GM21390 (cell line): Measurements from ENCODE around the gene HS6ST1.
"Not testable (repeated sequence)": the region's sequence is repeated elsewhere in the genome, so short reads cannot be mapped to it uniquely, and the experiment has no call there.

ENCODE experiments used
- ATAC-seq: cut with Tn5 transposase; IDR thresholded peaks from one replicate; pipeline ENCODE4 v1.9.1; 2021; ENCODE audit not compliant: unreplicated experiment

The HS6ST1 gene

DNA sequence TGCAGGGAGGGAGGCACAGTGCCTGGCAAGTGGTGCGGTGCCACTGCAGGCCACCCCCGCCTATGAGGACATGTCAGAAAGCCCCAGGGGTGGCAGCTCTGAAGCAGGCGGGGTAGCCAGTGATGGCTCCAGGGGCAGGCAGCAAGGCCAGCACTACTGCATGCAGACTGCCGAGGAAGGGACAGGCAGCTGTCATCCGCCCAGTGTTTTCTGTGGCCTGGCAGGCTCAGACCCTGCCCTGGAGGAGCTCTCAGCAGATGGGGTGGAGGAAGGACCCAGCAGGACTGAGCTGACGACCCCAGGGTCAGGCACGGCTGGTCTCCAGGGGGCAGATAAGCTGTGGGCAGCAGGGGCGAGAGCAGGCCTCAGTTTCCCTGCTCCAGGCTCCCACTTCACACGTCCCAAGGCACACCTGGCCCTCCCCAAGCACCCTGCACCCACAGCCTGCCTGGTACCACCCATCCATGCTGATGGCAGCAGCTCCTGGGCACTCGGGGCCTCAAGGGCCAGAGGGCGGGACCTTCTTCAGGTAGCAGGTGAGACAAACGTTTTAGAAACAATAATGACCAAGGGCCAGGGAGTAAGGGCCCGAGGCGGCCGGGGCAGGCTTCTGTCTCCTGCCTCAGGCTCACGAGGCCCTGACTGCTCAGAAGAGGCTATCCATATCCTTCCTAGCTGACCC is 48.5 kb downstream of the HS6ST1 start:
- ATAC-seq: no peak

DNA sequence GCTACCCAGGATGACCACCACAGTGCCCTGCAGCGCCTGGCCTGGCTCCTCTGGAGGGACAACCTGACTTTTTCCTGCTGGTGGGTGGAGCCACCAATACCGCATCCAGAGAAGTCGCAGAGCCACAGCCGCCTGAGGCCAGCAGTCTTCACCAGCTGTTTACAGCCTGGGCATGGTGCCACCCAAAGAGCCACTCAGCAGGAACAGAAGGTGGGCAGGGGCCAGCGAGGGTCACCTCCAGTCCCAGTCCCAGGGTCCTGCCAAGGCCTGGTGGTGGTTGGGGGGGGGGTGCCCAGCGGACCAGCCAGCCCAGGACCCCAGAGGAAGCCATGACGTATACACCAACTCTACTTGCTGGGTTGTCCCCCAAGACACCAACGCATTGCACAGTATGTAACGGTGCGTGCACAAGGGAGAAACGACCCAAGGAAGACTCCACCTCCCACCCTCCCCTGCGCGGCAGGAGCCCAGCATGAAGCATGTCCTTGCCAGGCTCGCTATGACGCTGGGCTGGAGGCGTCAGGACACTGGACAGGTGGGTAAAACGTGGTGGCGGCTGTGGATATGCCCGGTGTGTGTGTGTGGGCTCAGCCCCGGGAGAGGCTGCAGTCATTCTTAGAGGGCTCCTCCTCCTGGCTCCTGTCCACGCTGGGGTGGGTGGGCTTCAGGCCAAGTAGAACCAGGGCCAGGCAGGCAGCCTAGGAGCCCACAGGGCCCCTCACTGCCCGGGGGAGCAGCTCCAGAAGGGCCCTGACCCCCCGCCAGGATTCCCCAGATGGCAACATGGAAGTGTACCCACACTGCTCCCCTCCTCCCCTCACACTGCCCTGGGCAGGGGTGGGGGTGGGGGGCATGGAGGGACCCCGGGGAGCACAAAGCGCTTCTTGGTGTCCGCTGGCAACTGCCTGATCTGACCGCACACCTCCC is 49.3 kb downstream of the HS6ST1 start:
- ATAC-seq: no peak

DNA sequence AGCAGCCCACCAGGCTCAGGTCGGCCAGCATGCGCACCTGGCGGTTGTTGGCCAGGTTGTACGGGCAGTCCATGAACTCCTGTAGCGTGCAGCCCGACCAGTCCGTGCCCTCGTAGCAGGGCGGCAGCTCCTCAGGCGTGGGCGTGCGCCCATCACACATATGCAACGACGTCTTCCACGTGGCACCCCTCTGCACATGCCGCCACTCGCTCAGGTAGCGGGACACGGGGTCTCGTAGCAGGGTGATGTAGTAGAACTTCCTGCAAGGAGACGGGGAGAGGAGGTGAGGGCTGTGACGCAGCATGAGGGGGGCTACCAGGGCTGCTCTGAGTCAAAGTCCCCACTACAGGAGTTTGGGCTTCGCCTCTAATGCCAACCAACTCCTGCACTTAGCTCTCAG is 50.1 kb downstream of the HS6ST1 start:
- not testable (repeated sequence) for ATAC-seq

DNA sequence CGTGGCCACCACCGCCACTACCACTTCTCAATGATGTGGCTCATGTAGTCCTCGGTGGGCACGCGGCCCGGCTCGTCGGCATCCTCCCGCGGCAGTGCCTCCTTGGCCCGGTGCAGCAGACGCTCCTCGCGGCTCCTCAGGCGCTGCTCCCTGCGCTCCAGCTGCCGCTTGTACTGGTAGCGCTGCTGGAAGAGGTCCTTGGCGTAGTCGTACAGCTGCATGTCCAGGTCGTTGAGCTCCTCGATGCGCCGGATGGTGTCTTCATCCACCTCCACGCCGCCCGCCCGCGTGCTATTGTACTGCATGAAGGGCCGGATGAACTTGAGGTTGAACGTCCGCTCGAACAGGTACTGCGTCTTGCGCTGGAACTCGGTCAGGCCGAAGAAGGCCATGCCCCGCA is 50.5 kb downstream of the HS6ST1 start:
- ATAC-seq: not testable (repeated sequence)

DNA sequence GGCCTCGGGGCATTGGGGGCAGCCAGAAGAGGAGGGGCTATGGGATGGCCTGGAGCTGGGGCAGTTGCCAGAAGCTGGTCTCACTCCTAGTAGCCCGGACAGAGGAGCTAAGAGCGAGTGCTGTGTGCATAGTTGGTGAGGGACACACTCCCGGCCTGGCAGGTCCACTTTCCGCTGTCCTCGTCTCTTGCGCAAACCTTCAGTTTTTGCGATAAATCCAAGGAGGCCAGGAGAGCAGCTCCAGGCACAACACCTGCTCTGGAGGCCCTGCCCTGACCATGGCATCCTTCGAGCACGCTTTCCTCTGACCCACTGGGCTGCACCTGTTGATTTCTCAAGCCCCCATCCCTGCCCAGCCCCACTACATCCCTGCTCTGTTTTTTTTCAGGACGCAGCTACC is 51.0 kb downstream of the HS6ST1 start:
- not testable (repeated sequence) for ATAC-seq

DNA sequence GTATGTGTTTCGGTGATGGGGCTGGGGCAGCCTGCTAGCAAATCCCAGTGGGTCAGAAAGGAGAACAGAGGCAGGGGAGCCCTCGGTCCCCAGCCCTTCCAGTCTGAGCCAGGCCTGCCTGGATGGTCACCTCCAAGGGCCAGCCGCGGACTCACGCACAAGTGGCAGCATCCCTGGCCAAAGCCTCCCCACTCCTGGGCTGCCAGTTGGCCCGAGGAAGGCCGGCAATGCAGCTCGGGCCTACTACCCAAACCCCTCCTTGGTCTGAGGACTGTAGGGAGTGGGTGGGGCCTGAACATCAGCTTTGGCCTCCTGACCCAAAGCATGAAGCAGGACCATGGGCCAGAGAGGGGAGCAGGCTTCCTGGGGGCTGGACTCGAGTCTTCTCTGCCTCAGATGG is 51.5 kb downstream of the HS6ST1 start:
- ATAC-seq: not testable (repeated sequence)

DNA sequence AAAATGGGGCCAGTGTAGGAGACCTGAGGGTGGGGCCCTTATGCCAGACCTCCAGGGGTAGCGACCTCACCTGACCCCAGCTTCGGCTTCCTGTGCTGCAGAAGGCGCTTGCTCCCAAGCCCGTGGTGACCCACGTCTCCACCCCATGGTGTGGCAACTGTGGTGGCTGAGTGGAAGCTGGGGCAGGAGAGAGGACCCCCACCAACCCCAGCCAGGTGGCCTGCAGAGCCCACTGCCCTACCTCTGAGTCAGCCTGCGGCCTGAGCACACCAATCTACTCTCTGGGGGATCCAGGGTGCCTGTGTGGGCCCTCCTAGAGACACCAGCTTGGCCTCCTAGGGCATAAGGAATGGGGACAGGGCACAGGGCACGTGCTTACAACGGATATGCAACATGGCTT is 52.2 kb downstream of the HS6ST1 start:
- not testable (repeated sequence) for ATAC-seq

DNA sequence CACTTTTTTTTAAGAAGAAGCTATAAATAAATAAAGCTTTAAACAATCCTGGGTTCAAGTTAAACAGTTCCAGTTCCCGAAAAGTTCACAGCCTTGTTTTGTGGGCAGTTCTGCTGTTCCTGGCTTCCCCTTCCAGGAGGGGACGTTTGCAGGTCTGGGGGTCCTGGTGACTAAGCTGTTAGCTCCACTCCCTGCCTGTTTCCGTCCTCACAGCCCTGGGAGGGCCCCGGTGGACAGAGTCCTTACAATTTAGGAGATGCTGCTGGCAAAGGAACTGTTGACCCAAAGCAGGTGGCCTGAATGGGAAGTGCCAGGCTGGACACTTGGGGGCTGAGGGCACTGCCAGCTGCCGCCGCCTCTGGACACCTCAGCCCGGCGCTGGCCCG is 53.1 kb downstream of the HS6ST1 start:
- not testable (repeated sequence) for ATAC-seq

DNA sequence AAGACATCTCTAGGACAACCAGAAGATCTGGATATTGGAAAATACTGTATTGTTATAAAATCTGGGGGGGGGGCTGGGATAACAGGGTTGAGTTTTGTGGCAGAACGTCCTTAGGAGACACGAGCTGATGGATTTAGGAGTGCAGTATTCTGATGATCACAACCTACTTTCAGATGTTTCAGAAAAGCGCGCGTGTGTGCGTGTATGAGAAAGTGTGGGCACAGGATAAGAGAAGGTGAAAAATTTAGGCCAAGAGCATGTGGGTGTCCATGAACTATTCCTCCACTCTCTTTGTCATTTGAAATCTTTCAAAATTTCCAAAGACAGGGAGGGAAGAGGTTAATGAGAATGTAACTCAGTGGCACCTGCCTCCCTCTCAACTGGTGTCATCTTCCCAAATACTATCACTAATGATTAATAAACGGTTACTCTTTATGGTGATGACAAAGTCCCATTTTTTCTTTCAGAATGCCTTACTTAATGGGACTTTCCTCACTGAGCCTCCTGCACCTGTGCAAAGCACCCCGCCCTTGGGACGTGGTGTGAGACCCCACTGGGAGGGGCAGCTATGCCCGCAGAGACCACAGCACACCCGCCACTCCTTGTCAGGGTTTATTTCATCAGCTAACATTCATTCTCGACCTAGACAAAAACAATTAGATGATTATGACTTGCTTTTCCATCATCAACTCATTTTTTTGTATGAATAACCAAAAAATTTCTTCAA is 53.6 kb downstream of the HS6ST1 start:
- ATAC-seq: no peak

DNA sequence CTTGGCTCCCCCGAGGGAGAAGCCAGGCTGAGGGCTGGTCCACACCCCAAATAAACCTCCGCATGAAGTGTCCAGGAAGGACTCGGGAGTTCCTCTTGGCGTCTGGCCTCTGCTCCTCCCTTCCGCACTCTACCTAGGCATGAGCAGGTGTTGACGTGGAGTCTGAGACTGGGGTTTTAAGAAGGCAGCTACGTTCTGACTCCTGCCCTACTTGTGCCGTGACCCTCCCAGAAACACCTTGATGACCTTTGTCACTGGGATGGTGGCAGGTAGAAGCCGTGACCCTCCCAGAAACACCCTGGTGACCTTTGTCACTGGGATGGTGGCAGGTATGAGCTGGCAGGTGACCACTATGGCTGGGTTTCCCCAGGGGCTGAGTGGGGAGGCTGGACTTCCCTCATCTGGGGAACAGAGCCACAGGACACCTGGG is 54.8 kb downstream of the HS6ST1 start:
- no peak for ATAC-seq

DNA sequence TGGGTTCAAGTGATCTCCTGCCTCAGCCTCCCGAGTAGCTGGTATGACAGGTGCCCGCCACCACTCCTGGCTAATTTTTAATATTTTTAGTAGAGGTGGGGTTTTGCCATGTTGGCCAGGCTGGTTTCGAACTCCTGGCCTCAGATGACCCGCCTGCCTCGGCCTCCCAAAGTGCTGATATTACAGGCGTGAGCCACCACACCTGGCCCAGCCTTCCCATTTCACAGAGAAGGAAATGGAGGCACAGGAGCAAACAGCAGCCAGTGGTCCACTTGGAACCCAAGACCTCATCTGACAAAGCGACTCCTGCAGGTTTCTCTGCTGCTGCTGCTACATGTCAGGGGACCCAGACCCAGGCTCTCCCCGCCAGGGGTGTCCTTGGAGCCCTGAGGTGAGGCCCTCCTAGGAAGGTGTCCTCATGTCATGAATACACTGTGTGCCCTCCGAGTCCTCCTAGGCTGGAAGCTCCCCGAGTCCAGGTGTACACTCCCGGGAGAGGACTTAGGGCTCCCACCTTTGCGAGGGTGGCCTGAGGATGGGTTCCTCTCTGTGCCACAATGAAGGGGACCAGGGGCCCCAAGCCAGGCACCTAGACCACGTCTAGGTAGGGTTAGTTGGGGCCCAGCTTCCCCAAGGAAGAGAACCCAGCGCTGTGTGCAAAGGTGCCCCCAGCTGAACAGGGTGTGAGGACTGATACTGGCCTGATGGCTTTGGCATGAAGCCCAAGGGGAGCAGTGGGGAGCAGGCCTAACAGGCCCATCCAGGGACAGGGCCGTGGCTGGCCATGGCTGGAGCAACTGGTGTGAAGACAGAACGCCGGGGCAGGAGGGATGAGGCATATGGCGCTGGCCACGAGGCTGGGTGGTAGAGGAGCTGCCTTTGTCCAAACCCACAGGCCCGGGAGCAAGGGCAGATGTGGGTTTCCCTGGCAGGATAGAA is 56.1 kb downstream of the HS6ST1 start:
- no peak for ATAC-seq

DNA sequence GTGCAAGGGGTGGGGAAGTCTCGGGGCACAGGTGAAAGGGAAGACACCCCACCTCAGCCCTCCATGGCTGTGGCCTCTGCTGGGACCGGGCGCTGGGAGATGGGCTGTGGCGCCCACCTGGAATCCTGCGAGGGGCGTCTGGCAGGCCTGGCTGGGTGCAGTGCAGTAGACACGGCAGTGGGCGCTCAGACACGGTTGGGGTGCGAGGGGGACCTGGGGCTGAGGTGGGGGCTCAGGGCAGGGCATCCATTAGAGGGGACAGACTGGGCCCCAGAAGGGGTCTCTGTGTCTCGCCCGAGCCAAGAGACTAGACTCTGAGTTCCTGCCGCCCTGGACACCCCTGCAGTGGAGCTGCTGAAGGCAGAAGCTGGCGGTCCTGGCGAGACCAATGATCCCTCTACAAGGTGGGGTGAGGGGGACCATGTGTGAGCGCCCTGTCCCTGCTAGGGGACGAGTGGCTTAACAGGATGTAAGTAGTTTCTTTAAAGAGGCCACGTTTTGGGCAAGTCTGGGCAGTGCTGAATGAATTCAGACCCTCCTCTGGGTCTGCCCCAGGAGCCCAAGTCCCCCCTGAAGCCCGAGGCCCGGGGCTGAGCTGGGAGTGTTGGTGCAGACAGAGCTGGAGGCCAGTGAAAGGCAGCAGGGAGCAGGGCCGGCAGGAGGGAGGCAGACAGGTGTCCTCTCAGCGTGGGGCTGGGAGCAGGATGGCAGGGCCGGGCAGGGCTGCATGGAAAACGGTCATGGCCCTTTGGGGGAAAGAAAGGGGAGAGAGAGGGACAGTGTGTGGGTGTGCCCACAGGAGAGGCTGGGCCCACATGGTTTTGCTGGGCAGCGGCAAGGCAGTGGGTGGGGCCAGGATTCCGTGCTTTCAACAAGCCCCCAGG is 57.2 kb downstream of the HS6ST1 start:
- no peak for ATAC-seq

DNA sequence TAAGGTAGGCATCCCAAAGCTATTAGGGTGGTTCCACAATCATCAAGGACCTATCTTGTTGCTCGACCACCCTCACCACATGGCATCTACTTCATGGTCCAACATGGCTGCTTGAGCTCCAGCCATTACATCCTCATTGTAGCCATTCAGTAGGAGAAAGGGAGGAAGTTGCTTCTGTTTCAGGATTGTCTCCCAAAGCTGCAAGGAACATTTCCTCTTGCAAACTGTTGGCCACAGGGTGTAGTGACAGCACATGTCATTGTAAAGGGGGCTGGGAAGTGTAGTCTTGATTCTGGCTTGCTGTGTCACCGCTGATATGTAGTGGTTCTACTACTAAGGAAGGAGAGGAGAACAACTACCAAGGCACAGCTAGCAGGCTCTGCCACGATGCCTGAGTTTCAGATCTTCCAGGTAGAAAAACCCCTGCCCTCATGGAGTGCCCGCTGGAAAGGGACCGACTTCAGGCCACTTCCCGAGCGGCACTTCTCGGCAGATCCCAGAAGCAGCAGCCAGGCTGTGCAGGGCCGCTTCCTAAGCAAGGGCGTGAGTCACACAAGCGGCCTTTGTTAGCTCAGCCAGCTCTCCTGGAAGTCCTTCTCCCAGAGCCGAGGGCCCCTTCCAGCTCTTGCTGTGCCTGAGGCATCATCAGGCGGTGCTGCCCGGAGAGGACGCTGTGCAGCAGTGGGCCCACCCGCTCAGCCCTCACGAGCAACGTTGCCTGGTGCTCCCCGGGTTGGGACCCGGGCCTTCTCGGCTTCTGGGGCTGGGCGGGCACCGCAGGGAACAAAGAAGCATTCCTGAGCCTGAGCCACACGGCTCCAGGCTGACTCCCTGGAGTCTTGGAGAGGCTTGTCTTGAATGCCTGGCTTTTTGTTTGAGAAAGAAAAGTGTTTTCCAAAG is 58.2 kb downstream of the HS6ST1 start:
- no peak for ATAC-seq

DNA sequence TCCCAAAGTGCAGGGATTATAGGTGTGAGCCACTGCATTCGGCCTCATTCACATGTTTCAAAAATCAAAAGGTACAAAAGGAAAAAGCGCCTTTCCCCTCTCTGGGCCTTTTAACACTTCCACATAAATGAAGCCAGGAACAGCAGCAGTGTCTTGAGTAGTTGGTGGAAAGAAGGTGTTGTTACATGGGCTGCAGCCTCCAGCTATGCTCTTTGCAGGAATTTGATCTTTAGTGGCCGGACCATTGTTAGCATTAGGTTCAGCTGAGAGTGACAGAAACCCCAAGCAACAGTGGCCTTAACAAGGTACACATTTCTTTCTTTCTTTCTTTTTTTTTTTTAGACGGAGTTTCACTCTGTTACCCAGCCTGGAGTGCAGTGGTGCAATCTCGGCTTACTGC is 59.1 kb downstream of the HS6ST1 start:
- ATAC-seq: no peak

DNA sequence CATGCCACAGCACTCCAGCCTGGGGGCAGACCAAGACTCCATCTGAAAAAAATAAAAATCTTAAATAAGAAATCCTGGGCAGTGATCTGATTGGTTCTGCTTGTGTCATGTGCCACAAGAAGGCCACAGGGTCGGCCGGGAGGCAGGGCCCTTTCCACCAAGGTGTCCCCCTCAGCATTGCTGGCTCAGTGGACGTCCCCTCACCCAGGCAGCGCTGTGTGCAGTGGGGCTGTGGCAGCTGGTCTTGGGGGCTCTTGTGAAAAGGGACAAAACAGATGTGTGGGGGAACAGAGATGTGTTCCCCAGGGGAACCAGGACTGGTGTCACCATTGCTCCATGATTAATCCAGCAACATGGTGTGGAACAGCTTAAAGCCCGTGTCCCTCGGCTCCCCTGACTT is 60.5 kb downstream of the HS6ST1 start:
- ATAC-seq: no peak

DNA sequence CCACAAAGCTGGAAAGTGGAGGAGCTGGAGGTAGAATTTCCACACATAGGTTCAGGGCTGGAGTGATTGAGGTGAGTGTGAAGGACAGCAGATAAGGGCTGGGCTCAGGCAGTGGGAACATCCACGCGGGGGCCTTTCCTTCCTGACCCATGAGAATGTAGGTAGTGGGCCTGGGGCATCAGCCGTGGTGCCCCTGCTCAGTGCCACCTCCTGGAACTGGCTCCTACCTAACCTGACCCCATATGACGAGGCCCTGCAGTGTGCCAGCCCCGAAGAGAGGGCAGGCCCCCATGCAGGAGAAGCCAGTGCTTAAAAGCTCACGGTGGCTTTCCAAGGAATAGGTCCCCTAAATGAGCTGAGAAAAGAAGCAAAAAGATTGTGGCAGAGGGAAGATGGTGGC is 66.2 kb downstream of the HS6ST1 start:
- no peak for ATAC-seq

DNA sequence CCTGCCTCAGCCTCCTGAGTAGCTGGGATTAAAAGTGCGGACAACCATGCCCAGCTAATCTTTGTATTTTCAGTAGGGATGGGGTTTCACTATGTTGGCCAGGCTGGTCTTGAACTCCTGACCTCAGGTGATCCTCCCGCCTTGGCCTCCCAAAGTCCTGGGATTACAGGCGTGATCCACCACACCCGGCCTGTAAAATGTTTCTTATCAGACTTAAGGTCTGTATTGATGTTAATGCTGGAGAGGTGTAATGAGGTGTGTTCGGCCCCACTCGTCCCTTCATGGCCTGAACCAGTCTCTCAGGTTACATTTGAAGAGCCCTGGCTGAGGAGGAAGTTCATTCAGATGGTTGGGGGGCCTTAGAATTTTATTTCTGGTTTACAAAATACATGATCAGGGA is 66.6 kb downstream of the HS6ST1 start:
- ATAC-seq: not testable (repeated sequence)

DNA sequence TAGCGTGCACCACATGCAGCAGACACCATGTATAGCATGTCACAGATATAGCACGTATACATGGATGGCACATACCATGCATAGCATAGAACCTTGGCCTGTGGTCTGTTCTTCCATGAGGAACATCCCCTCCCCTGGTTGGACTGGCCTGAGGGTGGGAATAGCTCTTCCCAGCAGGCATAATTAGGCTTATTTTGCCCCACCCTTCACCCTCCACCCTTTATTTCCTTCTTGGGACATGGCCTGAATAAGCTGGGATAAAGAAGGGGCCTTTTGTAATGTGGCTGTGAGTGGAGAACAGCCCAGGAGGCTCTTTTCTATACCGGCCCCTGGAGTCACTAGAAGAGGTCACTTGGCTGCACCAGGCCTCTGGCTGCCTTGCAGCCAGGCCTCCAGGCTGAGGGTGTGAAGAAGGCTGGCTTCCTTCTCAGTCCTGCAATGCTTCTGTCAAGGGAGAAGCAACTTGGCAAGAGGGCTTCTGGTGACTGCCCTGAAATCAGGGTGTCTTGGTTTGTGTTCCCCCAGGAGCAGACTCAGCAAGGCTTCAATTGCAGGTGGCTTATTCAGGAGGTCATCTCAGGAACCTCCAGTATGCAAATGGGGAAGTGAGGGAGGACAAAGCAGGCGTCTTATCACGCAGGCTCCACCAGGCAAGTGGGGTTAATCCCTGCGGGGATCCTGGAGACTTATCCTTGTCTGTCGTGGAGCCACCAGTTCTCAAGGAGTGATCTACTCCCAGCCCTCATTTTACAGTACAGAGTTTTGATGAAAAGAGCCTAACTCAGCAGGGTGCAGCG is 68.2 kb downstream of the HS6ST1 start:
- no peak for ATAC-seq
